ENCODE measurements around the gene ADGRL1.
A peak's percentile ranks its signal among the peaks of the same experiment; 100 is the strongest.
"Not testable (repeated sequence)": the region's sequence is repeated elsewhere in the genome, so short reads cannot be mapped to it uniquely, and the experiment has no call there.

ADGRL1 gene

GRCh38 chr19:14205452-14206287 lies at the start of gene ADGRL1:
Gene ADGRL1, minus strand, starts transcription at chr19:14206169. Its CDS starts 22,567 bp downstream, at chr19:14183602.
- DNase-seq (ENCODE audit: low read depth in 2 of 2), result not testable (repeated sequence)

- DNase-seq (ENCODE audit: low read depth in 2 of 2), result not testable (repeated sequence)
Measured at GRCh38 chr19:14255316-14255715, 49.3 kb upstream of the ADGRL1 start.

DNA sequence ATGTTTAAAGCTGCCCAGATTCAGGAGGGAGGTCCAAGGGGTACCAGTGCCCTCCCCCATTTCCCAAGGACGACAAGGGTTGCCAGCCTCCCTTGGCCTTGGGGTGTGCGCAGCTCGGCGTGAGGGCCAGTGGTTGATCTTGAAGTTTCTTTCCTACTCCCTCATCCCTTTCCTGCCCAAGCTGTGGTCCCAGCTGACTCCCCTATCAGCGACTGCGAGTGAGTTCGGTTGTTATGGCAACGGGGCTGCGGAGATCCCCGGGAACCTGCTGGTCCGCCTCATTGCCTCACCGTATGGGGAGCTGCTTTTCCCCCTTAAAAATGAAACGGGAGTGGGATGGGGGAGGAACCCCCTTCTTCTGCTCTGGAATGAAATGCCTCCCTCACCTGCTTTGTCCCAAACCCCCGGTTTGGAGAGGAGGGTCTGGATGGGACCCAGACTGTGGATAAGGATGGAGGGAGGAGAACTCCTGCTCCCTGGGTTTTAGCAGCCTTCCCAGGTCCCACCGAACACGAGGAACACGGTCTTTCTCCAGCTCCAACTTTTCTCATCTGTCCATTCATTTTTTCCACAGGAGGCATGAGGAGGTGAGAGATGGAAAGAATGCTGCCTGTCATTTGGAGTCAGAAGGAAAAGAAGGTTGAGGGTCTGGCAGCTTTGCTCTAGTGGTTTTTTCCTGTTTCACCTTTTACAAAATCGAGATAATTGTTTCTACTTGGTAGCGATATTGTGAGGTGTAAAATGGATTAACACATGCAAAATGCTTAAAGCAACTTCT lies 48.0 kb upstream of the ADGRL1 start:
- DNase-seq (ENCODE audit: low read depth in 2 of 2), result not testable (repeated sequence)

GRCh38 chr19:14252136-14252535 lies 46.2 kb upstream of the ADGRL1 start:
- DNase-seq (ENCODE audit: low read depth in 2 of 2), result not testable (repeated sequence)

- DNase-seq (ENCODE audit: low read depth in 2 of 2), result no peak
Measured at GRCh38 chr19:14250870-14251269, 44.9 kb upstream of the ADGRL1 start.

GRCh38 chr19:14250315-14250714 lies 44.3 kb upstream of the ADGRL1 start:
- not testable (repeated sequence) for DNase-seq (ENCODE audit: low read depth in 2 of 2)

- DNase-seq (ENCODE audit: low read depth in 2 of 2), result not testable (repeated sequence)
Measured at GRCh38 chr19:14249891-14250290, 43.9 kb upstream of the ADGRL1 start.

DNA sequence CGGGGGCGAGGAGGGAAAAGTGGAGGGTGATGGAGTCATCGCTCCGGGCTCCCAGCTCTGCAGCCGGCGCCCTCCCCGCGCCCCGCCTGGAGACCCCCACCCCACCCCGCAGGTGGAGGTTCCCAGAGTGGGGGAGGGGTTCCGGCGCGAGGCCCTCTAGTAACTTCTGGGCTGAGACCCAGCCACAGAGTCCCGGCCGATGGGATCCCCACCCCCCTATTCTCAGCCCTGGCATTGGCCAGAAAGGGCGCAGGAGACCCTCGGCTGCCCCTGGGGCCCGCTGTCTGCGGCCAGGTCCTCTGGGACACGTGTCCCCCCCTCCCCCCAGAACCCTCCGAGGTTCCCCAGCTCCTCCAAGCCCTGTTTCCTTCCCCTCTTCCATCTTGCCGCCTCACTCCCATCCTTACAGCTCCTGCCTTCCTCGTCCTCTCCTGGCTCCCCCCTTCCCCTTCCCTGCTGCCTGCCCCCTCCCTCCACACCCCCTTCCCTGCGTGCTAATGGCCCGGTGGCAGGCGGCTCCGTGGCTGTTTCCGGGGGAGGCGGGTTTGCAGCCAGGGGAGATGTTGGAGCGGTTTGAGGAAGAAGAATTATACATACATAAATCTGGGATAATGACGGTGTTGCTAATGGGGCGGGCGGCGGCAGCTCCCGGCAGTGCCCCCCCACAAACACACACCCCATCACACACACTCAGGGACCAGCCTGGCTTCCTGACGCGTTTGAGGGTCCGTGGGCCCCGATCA lies 43.2 kb upstream of the ADGRL1 start:
- peak in 1 of 2 donors; percentile 7 for DNase-seq (ENCODE audit: low read depth in 2 of 2)

DNA sequence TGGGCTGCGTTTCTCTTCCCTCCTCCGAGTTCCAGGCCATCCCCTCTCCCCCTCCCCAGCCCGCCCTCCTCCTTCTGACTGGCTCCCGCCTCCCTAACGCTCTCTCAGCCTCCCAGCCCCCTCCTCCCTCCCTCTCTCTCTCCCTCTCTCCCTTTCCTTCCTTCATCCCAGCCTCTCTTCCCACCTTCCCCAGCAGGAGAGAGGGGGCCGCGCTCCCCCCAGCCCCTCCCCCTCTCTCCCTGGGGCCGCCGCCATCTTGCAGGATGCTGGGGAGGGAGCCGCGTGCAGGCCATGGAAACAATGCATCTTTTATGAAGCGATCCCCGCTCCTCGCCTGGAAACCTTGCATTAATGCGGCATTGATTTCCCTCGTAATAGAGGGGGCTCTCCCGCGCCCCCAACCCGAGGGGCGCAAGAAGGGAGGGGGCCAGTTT lies 42.6 kb upstream of the ADGRL1 start:
- peak; percentile 26 to 34 for DNase-seq (ENCODE audit: low read depth in 2 of 2)

DNA sequence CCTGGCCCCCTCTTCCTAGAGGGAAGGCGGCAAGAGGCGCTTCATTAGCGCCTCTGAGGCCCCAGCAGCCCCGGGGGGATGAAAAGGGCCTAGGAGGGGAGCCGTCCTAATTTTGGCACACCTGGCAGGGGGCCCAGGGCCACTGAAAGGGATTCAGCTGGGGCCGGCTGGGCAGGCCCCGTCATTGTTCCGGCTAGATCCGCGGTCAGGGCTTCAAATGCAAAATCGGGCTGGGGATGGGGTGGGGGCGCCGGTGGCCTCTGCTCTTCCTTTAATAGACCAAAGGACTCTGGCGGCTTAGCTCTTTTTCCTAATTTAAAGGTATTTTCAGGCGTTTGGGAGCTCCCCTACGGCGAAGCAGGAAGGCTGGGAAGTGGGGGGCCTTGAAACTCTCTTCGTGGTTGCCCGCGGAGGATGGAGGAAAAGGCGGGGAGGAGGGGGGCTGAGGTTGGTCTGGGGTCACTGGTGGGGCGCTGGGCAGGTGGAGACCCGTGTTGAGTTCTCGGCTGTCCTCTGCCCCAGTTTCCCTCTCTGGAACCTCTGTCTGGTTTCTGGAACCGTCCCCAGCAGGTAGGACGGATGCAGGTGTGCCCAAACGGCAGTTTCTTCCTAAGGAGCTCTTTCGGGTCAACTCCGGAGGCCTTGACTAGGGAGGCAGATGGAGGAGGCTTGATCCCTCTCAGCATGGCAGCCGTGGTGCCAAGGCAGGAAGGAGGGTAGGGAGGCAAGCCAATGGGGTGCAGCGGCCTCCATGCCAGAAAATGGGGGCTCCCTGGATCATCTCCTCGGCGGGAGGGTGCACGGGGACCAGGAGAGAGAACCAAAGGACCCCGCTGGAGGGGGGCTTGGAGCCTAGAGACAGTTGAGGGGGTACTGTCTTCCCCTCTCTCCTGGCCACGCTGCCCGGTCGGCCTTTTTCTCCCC lies 41.8 kb upstream of the ADGRL1 start:
- not testable (repeated sequence) for DNase-seq (ENCODE audit: low read depth in 2 of 2)

GRCh38 chr19:14247205-14247547 lies 41.2 kb upstream of the ADGRL1 start:
- DNase-seq (ENCODE audit: low read depth in 2 of 2), result not testable (repeated sequence)

DNA sequence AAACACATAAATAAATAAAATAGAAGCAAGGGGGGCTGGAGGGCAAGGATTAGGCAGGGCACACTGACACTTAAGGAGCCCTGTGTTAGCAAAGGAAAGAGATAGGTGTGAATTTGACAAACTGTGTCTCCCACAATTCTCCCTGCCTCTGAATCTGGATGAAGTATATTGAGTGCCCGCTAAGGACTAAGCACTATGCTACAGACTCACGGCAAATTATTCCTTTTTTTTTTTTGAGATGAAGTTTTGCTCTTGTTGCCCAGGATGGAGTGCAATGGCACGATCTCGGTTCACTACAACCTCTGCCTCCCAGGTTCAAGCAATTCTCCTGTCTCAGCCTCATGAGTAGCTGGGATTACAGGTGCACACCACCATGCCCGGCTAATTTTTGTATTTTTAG lies 38.4 kb upstream of the ADGRL1 start:
- DNase-seq (ENCODE audit: low read depth in 2 of 2), result not testable (repeated sequence)

- DNase-seq (ENCODE audit: low read depth in 2 of 2), result not testable (repeated sequence)
Measured at GRCh38 chr19:14243718-14244117, 37.7 kb upstream of the ADGRL1 start.

GRCh38 chr19:14237014-14237941 lies 31.3 kb upstream of the ADGRL1 start:
- no peak for DNase-seq (ENCODE audit: low read depth in 2 of 2)

DNA sequence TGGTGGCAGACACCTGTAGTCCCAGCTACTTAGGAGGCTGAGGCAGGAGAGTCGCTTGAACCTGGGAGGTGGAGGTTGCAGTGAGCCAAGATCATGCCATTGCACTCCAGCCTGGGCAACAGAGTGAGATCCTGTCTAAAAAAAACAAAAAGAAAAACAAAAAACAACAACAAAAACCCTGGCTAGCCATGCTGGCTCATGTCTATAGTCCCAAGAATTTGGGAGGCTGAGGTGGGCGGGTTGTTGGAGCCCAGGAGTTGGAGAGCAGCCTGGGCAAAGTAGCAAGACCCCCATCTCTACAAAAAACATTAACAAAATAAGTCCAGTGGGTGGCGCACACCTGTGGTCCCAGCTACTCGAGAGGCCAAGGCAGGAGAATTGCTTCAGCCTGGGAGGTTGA lies 27.0 kb upstream of the ADGRL1 start:
- DNase-seq (ENCODE audit: low read depth in 2 of 2), result not testable (repeated sequence)

DNA sequence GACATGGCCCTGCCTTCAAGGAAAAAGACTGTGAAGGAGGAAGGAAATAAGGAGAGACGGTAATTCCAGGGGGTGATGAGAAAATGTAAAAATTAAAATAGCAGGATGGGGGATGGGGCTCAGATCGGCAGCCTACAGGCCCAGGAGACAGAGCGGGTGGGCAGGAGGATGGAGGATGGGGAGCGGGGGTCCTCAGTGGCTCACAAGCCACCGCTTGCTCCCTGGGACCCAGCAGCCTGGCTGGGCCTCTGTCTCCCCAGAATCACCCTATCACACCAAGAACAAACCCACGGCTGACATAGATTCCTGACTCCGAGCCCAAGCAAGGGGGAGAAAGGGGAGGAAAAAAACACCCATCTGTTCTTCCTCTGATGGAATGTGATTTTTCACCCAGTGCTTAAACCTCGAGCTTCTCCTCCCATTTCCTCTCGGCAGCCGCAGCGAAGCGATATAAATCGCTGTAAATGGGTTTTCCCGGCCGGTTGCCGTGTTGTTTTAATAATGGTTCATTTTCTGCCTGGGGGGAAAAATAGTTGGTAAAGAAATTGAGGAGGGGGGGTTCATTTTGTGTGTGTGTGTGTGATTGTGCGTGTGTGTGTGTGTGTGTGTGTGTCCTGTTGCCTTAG lies 22.6 kb upstream of the ADGRL1 start:
- not testable (repeated sequence) for DNase-seq (ENCODE audit: low read depth in 2 of 2)

- not testable (repeated sequence) for DNase-seq (ENCODE audit: low read depth in 2 of 2)
Measured at GRCh38 chr19:14226498-14226897, 20.5 kb upstream of the ADGRL1 start.

DNA sequence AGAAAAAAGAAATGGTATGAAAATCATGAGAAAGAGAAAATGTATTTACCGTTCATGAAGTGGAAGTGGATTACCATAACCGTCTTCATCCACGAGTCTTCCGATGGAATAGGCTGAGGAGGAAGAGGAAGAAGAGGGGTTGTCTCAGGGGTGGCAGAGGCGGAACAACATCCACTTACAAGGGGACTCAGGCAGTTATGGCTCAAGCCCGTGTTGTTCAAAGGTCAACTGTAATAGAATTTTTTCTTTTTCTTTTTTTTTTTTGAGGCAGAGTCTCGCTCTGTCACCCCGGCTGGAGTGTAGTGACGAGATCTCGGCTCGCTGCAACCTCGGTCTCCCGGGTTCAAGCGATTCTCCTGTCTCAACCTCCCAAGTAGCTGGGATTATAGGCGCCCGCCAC lies 16.9 kb upstream of the ADGRL1 start:
- DNase-seq (ENCODE audit: low read depth in 2 of 2), result no peak

- DNase-seq (ENCODE audit: low read depth in 2 of 2), result peak; percentile 36 to 58
Measured at GRCh38 chr19:14221345-14221744, 15.4 kb upstream of the ADGRL1 start.
